SW480 (cell line): ENCODE data around the gene ATG4D.
A peak's percentile ranks its signal among the peaks of the same experiment; 100 is the strongest.
"Not testable (repeated sequence)": the region's sequence is repeated elsewhere in the genome, so short reads cannot be mapped to it uniquely, and the experiment has no call there.

ENCODE experiments used
- DNase-seq: peaks from one replicate; pipeline ENCODE4 v3.0.0-alpha.2; 2016; ENCODE audit warnings: low spot score

The ATG4D gene

DNA sequence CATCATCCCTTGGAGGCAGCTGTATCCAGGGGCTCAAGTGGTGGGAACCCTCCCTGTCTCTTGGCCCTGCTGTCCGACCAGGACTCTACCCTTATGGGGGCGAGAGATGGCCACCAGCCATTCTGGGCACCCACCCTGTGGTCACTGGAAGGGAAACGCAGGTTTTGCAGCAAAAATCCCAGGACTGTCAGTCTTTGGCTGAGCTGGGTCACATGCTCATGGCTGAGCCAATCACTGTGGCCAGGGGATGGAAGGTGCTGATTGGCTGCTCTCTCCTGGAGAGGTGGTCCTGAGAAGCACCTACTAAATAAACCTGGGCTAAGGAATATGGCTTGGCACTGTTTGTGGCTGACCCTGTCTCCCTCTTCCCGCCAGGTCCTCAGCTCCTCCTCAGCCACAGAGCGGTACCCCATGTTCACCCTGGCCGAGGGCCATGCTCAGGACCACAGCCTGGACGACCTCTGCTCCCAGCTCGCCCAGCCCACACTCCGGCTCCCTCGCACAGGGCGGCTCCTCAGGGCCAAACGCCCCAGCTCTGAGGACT lies 8.9 kb downstream of the ATG4D start:
- DNase-seq = no peak

DNA sequence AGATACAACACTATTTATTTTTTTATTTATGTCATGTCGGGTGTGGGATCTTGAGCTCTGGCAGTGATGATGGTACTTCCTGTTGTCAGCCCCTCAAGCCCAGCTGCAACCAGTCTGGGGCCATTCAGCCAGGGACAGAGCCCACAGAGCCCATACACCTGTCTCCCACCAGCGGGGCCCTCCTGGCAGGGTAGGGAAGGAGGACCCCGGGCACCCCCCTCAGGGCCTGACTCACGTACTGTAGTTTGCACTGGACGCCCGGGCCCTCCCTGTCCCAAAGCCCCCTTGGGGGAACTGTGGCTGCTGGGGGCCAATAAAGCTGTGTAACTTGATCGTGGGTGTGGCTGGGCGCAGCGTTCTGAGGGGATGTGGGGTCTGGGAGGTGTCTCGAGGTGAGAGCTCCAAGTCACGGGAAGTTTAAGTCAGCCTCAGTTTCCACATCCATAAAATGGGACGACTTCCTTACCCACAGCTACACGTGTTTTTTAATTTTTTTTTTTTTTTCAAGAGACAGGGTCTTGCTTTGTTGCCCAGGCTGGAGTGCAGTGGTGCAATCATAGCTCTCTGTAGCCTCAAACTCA lies 9.5 kb downstream of the ATG4D start:
- DNase-seq = no peak

DNA sequence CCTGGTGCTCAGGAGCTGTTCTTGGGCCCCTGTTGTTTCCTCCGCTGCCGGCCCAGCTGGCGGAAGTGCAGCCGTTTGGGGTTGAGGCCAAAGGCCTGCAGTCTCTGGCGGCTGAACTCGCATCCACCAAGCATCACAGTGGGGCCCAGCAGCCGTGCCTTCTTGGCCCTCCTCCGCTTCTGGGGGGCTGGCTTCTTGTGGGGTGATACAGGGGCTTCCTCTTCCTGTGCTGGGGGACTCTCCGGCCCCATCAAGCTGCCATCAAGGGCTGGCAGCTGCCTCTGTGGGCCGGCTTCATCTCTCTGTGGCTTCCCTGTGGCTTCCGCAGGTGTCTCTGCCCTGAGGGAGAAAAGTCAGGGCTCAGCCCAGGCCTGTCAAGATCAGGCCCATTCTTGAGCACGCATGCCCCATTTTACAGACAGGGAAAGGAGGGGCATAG lies 10.3 kb downstream of the ATG4D start:
- DNase-seq = no peak

DNA sequence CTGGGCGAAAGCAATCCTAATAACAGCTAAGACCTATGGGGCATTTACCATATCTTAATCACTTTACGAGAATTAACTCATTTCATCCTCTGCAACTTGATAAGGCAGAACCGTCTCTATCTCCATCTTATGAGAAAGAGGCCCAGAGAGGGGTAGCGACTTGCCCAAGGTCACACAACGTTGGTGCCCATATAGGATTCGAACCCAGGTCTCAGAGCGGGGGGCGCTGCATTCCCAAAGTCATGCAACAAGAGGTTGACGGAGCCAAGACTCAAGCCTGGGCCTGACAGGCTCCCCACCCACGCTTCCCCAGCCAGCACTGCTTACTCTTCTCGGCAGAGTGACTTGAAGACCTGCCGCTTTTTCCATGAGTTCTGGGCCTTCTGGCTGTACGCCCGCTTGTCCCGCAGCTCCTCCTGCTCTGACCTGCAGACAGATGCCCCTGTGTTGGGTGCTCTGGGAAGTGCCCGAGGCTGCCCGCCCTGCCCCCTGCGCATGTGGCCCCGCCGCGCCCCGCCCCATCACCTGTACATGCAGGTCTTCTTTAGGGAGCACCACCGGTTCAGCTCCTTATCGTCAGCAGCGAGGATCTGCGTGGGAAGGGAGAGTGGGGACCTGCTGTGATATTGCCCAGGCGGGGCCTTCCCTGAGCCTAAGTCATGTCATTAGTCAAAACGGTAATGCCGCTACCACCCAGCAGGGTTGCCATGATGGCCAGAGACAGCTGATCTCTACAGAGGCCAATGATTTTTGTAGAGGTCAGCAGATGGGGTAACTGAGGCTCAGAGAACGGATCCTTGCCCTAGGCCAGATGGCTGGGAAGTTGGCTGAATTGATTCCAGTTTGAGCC lies 11.3 kb downstream of the ATG4D start:
- DNase-seq = no peak

DNA sequence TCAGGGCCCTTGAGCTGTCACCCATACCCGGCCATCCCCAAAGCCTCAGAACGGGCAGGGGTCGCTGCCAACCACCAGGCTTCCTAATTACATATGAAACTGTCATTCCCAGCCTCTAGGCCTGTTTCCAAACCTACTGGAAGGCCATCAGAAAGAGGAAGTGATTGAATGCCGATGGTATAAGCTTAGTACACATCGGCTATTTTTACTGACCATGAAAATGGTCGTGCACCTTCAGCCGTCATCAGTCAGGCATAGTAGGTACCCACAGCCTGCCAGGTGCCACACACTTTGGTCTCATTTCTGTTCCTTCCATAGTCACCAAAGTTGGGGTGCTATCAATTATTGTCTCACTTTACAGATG lies 11.9 kb downstream of the ATG4D start:
- DNase-seq = no peak

DNA sequence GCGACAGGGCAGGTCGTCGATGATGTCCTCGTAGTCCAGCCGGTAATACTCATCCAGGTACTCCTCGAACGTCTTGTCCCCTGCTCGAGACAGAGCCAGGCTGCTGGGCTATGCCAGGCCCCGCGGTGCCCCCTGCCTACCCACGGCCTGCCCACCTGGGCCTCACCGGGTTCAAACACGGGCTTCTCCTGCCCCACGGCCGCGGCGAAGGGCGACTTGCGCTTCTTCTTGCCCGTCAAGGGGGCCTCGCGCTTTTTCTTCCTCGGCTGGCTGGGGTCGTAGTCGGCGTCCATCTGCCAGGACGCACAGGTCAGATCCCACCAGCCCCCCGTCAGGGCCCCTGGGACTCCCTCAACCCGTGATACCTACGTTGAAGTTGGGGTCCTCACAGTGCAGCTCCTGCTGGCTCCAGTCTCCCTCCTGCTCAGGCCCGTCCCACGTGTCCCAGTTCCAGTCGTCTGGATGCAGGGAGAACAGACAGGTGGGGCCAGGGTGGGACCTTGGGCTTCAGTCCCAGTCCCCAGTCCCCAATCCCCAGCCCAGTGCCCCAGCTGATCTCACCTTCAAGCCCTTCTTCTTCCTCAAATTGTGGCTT lies 14.0 kb downstream of the ATG4D start:
- DNase-seq = no peak

DNA sequence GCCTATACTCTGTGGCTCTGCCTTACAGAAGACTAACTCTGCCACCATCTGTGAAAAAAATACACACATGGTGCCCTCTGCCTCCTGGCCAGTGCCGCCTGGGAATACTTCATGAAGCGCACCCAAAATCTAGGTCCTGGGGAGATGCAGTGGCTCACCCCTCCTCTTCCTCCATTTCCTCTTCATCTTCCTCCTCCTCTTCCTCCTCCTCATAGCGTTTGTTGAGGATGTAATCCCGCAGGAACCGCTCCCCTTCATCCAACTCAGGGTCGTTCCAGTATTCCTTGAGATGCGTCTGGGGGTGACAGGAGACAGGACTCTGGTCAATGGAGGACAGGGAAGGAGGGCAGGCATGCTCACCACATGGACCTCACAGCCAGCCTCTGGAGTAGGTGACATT lies 16.4 kb downstream of the ATG4D start:
- DNase-seq = no peak

DNA sequence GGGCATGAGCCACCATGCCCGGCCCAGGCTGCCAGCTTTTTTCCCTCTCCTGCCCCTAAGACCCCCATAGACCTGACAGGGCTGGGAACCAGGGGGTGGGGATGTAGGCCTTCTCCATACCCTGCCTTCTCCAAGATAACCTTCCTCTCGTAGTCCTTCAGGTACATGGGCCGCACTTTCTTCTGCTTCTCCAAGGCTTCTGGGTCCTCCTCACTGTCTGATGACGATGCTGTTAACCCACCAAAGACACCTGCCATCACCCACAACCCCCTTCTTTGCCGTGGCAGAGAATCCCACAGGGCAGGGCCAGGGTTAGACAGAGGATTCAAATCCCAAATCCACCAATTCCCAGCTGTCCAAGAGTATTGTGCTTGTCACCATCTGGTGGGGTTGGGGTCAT lies 18.9 kb downstream of the ATG4D start:
- DNase-seq = no peak

DNA sequence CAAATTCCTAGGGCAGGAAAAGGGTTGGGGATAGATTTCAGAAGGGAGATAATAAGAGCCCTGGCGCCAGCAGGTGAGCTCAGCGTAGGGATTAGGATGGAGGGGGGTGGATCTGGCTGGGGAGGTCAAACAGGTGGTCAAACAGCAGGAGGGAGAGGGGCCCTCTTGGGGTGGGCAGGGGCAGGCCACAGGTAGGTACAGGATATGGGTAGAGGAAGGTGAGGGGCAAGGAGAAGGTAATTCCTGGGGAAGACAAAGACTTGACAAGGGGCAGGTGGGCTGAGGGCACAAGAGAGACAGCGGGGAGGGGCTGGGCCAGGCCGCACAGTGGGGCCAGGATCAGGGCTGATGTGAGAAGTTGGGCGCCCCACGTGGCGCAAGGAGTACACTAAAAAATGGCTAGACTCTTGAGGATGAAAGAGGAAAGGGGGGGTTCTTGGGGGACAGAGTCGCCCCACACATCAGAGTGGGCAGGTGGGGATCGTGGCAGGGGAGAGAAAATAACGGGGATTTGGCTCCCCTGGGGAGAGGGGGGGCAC lies 21.4 kb downstream of the ATG4D start:
- no peak for DNase-seq

DNA sequence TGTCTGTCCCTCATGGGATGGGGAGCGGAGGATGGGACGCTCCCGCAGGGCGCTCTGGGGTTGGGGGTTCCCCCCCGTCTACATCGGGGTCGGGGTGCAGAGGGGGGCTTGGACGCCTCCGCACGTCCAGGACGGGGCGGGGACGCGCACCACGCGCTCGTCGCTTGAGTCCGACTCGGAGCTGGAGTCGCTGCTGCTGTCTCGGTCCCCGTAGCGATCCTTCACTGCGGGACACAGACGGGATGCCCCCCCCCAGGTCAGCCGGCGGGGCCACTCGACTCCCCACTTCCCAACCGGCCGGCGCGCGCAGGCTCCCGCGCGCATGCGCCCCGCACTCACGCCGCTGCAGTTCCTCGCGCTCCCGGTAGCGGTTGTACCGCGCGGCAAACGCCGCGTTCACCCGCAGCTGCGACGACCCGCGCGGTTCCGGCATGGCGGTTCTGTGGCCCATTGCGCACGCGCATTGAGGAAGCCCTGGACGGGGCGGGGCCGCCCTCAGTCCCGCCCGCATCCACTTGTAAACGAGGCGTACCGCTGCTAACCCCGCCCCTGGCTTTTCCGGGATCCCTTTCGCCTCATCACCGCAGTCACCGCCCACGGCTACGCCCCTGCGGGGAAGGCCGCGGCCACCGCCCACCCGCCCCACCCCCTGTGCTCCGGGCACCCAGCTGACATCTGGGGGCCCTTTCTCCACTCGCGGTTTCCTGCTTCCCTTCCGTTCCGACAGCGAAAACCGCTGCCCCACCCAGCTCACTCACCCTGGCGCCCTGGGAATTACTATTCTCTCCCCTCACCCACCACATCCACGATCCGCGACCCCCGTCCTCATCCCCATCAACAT lies 22.1 kb downstream of the ATG4D start, which contains the start of gene KRI1:
KRI1 (minus strand) TSS at position 444 of the 841 bp plus-strand sequence; CDS start at position 433, 11 bp downstream.
- DNase-seq = peak; percentile 98

DNA sequence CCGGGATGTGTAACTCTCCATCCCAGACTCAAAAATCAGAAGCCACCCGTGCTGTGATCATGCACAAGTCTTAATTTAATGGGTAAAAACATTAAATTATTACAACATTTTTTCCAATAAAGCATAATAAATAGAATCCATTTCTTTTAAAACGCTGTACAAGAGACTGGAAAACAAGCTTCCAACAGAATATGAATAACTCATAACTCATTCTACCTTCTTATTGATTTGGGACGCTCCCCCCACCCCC lies 22.6 kb downstream of the ATG4D start:
- no peak for DNase-seq

DNA sequence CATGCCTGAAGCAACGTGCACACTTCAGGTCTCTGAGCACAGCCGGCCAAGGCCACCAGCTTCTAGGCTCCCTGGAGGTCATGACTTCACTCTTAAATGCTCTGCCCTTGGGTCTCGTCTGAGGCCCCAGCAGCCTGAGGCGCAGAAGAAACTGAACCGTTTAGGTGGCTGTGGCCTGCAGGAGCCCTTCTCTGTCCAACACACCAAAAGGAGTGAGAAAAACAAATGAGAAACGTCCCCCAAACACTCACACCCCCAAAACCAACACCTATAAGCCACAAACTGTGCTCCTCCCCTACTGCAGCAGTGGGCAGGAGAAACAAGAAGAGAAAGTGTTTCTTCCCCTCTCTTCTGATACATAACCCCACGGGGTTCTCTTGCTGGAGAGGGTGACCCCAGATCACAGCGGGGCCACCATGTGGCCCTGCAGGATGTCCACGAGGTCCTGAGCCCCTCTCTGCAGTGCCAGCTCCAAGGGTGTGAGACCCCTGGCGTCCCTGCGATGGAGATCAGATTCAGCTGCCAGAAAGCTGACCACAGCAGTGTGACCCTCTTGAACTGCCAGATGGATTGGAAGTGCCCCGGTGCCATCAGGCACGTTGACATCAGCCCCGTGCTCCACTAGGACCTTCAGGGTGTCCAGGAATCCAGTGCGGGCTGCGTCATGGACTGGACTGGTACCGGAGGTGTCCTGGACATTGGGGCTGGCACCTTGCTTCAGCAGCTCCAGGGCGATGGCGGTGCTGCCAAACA lies 23.1 kb downstream of the ATG4D start:
- no peak for DNase-seq

DNA sequence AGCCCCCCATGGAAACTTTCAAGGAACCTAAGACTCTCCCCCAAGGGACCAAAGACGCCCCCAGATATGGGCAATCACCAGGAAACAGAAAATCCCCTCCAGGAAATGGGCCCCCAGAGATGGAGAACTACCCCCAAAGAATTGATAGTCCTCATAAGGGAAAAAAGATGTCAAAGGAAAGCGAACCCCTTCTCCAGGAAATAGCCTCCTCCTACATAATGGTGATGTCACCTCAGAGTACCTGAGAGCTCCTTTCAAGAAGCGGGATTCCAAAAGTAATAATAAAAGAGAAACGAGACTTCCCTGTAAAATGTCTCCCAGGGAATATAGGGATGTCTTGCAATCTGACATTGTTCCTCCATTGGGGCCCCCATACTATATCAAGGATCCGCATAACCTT lies 24.0 kb downstream of the ATG4D start:
- DNase-seq = no peak

DNA sequence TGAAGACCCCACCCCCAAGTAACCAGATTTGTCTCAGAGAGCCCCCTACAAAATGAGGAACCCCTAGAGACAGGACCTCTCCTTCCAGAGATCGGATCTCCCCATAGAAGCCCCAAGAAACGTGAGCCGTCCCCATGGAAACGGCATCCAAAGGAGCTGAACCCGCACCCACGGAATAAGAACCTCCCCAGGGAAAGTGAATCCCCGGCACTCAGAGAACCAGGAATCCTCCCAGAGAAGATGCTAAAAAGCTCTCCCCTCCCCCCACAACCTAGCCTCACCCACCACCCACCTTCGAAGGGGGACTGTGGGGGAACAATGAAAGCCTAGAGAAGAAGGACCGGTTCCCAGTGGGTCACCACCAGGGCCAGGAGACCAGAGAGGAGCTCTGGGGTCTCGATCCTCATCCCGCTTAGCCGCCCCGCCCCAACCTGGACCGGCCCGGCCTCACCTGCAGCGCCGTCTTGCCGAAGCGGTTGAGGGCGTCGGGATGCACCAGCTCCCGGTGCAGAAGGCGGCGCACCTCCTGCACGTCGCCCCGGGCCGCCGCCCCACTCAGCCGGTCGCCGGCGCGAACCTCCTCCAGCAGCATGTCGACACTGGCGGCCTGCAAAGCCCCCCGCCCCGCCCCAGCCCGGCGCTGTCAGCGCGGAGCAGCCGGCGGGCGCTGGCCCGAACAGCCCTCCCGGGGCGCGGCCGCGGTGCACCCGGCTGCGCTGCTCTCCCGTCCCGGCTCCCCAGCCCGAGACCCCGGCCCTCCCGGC lies 24.5 kb downstream of the ATG4D start:
- DNase-seq = peak; percentile 55

DNA sequence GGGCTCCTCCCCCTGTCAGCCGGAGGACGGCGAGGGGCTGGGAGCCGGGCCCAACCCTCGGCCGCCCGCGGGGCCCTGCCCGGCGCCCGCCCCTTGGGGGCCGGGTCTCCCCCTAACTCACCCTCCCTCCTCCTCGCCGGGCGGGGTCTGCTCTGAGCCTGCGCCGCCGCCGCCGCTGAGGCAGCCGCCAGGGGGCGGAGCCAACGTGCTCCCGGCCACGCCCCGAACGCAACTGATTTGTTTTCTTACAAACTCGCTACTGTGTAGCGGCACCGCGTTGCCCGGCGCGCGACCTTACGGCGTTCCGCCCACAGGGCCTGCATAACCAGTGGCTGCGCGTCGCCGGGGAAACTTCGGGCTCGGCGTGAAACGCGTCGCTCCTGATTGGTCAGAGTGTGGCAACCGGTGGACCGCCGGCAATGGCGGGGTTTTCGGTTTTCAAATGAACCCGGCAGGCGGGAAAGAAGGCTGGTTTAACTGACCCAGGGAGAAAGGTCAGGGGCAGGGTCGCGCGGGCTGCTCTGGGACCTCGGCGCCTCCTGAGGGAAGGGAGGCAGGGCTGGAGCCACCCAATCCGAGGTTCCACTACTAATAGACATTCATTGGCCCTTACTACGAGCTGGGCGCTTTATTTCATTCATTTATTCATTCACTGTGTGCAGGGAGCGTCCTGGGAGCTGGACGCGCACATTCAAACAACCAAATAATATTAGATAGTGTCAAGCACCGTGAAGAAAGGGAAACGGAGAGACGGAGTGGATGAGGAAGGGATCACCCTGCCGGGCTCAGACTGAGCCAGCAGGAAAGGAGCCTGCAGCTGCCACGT lies 25.3 kb downstream of the ATG4D start, which contains the start of gene CDKN2D:
CDKN2D (minus strand) TSS at position 154 of the 826 bp plus-strand sequence. CDS start 326 bp downstream, outside the sequence.
- peak; percentile 99 for DNase-seq

DNA sequence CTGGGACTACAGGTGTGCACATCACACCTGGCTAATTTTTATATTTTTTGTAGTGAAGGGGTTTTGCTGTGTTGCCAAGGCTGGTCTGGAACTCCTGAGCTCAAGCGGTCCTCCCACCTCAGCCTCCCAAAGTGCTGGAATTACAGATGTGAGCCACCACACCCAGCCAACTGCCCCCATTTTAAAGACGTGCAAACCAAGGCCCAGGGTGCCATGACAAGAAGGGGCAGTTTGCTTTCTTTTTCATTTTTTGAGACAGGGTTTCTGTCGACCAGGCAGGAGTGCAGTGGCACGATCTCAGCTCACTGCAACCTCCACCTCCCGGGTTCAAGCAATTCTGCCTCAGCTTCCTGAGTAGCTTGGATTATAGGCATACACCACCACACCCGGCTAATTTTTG lies 30.1 kb downstream of the ATG4D start:
- not testable (repeated sequence) for DNase-seq

DNA sequence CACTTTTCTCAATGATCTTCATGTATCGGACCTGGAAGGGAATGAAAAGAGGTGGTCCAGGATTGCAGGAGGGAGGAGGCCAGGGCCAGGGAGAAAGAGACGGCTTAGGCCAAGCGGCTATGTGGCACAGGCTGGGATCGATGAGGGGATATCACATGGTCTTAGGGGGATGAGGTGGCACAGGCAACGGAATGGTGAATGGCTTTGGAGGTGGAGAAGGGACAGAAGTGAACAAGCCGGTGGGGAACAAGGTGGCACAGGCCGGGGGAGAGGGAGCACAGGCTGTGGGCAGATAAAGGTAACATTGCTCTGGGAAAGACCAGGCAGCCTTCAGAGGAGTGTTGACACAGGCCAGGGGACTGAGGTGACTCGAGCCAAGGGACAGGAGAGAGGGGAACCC lies 30.8 kb downstream of the ATG4D start:
- DNase-seq = no peak

DNA sequence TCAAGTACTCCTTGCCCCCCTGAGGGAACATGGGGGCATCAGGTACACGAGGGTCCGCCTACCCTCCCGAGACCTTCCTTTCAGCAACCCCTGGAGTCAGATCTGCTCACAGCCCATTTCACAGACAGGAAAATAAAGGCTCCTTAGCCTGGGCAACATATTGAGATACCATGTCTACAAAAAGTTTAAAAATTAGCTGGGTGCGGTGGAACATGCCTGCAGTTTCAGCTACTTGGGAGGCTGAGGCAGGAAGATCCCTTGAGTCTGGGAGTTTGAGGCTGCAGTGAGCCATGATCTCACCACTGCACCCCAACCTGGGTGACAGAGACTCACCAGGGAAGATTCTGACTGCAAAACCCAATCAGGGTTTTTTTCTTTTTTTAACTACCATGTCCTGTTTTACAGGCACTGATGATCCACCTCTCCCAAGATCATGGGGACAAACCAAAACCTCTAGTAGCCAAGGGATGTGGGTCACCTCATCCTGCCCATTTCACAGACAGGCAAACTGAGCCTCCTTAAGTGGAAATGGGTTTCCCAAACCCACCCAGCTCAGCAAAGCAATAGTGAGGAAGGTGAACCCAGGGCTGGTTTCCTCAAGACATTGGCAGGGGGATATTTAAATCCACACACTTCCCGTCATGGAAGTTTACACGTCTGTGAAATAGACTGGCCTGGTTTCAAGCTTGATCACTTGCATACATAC lies 31.5 kb downstream of the ATG4D start:
- no peak for DNase-seq

DNA sequence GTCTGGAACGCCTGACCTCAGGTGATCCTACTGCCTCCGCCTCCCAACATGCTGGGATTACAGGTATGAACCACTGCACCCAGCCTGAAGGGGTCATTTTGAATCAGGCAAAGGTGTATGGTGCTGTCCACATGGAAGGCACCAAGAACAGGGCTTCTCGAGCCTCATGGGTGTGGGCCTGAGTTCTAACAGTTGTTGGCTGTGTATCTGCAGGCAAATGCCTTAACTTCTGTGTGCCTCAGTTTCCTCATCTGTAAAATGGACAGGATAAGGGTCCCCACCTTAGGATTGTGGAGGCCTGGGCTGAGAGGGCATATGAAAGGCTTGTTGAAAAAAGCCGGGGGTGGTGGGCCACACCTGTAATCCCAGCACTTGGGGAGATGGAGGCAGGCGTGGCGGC lies 34.2 kb downstream of the ATG4D start:
- no peak for DNase-seq
